BLaER1 treated with 17β-estradiol and CSF1 and Interleukin-3, amounts not matched to agents 10 nM and 100 nM (cell line): Measurements from ENCODE around the gene CLUH.

Experiments used
- H3K27ac ChIP-seq, 11 experiments: shearing (Covaris generic); formaldehyde crosslinking; 2 replicates each; pipeline ENCODE4 v1.8.1; 2022
- H3K27me3 ChIP-seq, 11 experiments: shearing (Covaris generic); formaldehyde crosslinking; 2 replicates each; pipeline ENCODE4 v1.8.1; 2022
- H3K36me3 ChIP-seq, 11 experiments: shearing (Covaris generic); formaldehyde crosslinking; 2 replicates each; pipeline ENCODE4 v1.8.1; 2022
- H3K4me1 ChIP-seq, 10 experiments: shearing (Covaris generic); formaldehyde crosslinking; 2 replicates each; pipeline ENCODE4 v1.8.1; 2022
- H3K4me2 ChIP-seq, 11 experiments: shearing (Covaris generic); formaldehyde crosslinking; 2 replicates each; pipeline ENCODE4 v1.8.1; 2022
- H3K4me3 ChIP-seq, 10 experiments: shearing (Covaris generic); formaldehyde crosslinking; 2 replicates each; pipeline ENCODE4 v1.8.1; 2022
- H3K9ac ChIP-seq, 11 experiments: shearing (Covaris generic); formaldehyde crosslinking; 2 replicates each; pipeline ENCODE4 v1.8.1; 2022
- H3K9me3 ChIP-seq, 11 experiments: shearing (Covaris generic); formaldehyde crosslinking; replicated peaks in 1 of 11; 2 replicates each; pipeline ENCODE4 v1.8.1; 2022
- H4K20me1 ChIP-seq, 11 experiments: shearing (Covaris generic); formaldehyde crosslinking; 2 replicates each; pipeline ENCODE4 v1.8.1; 2022
- Cebpa-rat ChIP-seq, 11 experiments: shearing (Covaris generic); IDR thresholded peaks; 2 replicates each; pipeline ENCODE4 v1.8.1; 2022

CLUH gene

GRCh38 chr17:2649191-2649590 is 62.4 kb downstream of the CLUH start:
- no peak overlapping the region for H3K4me3 ChIP-seq
- H3K9me3 ChIP-seq = peaks cover 0 to 14% (median 0%) of the 10 kb centered on the region in 11 experiments; a peak in 8 of 22 replicates
- H3K27me3 ChIP-seq = no peaks in the 10 kb centered on the region
- no peak overlapping the region for H3K4me2 ChIP-seq
- no peak overlapping the region for H3K27ac ChIP-seq
- no peak overlapping the region for H3K9ac ChIP-seq
- peaks cover 30 to 93% (median 73%) of the 10 kb centered on the region in 11 experiments; a peak in 20 of 22 replicates for H4K20me1 ChIP-seq
- peaks cover 64 to 100% (median 92%) of the 10 kb centered on the region in 11 experiments for H3K36me3 ChIP-seq
- H3K4me1 ChIP-seq = peaks cover 0 to 17% (median 0%) of the 10 kb centered on the region in 10 experiments; a peak in 4 of 20 replicates
- no peak for TF ChIP-seq Cebpa-rat (IDR thresholded peaks at IDR 0.05)

DNA sequence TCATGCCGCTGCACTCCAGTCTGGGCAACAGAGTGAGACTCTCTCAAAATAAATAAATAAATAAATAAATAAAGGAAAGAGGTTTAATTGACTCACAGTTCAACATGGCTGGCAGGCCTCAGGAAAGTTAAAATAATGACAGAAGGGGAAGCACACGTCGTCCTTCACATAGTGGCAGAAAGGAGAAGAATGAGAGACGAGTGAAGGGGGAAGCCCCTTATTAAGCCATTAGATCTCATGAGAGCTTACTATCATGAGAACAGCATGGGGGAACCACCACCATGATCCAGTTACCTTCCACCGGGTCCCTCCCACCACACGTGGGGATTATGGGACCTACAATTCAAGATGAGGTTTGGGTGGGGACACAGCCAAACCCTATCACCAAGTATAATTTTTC is 63.6 kb downstream of the CLUH start:
- Histone ChIP-seq H3K27ac (0 out of 22 replicates have a peak overlapping the region, but pooled peaks of 1 of the 11 experiments have one; percentile 29), H3K4me2 (peak overlapping the region in 1 of 11 experiments; percentile 14; a peak in 1 of 22 replicates), H3K4me1 (peaks cover 0 to 17% (median 0%) of the 10 kb centered on the region in 10 experiments; a peak in 4 of 20 replicates), H4K20me1 (peaks cover 18 to 93% (median 73%) of the 10 kb centered on the region in 11 experiments; a peak in 20 of 22 replicates), H3K27me3 (no peaks in the 10 kb centered on the region), H3K4me3 (no peak overlapping the region), H3K9ac (no peak overlapping the region), H3K36me3 (peaks cover 76 to 100% (median 94%) of the 10 kb centered on the region in 11 experiments), H3K9me3 (peaks cover 0 to 14% (median 0%) of the 10 kb centered on the region in 11 experiments; a peak in 8 of 22 replicates)
- TF ChIP-seq Cebpa-rat (IDR thresholded peaks at IDR 0.05) = no peak

DNA sequence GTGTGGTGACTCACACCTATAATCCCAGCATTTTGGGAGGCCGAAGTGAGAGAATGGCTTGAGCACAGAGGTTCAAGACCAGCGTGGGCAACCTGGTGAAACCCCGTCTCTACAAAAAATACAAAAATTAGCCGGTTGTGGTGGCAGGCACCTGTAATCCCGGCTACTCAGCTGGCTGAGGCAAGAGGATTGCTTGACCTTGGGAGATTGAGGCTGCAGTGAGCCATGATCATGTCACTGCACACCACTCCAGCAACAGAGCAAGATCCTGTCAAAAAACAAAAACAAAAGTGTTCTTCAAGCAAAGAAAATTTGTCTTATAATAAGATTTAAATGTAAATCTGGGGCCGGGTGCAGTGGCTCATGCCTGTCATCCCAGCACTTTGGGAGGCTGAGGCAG is 66.6 kb downstream of the CLUH start:
- Histone ChIP-seq H4K20me1 (peaks cover 27 to 93% (median 75%) of the 10 kb centered on the region in 11 experiments), H3K9ac (no peak overlapping the region), H3K36me3 (peaks cover 81 to 100% (median 94%) of the 10 kb centered on the region in 11 experiments), H3K4me3 (no peak overlapping the region), H3K27ac (no peak overlapping the region), H3K9me3 (peaks cover 0 to 6% (median 0%) of the 10 kb centered on the region in 11 experiments; a peak in 1 of 22 replicates), H3K27me3 (no peaks in the 10 kb centered on the region), H3K4me2 (no peak overlapping the region), H3K4me1 (peaks cover 0 to 17% (median 0%) of the 10 kb centered on the region in 10 experiments; a peak in 4 of 20 replicates)
- TF ChIP-seq Cebpa-rat (IDR thresholded peaks at IDR 0.05) = no peak
